GM10266 (cell line): ENCODE measurements around the gene CHST3.
"Not testable (repeated sequence)": the region's sequence is repeated elsewhere in the genome, so short reads cannot be mapped to it uniquely, and the experiment has no call there.

ENCODE experiments used
- DNase-seq: peaks from one replicate; pipeline ENCODE4 v3.0.0; 2012; ENCODE audit errors: extremely low spot score
- CTCF ChIP-seq: IDR thresholded peaks from 2 replicates; pipeline ENCODE4 v1.5.1; 2012; ENCODE audit warnings: mild to moderate bottlenecking, low read depth; ENCODE audit not compliant: control insufficient read depth, insufficient read depth; ENCODE audit errors: missing control alignments

Gene CHST3

DNA sequence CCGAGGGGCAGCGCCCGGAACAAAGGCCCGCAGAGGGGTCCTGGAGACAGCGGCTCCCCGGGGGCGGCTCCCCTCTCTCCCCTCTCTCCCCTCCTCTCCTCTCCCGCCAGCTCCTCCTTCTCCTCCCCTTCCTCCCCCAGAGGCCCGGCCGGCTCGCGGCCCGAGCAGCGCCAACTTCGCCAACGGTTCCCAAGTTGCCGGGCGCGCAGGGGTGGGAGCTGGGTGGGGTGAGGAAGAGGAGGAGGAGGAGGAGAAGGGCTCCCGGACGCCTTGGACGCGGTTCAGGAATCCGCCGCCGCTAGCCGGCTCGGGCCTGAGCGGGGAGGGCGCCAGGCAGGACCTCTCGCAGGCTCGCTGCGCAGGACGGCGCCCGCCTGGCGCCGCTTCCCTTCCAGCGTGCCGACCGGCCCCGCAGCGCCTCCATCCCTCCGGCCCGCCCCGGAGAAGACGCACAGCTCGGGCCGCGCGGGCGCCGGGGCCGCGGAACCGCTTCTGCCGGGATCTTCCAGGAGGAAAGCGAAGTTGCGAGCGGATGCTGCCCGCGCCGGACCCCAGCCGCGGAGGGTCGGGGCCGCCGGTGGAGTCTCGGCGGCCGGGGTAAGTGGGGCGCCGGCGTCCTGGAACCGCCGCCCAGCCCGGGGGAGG, at the start of gene CHST3:
Gene CHST3, plus strand, starts transcription at position 298 of the 645 bp plus-strand sequence. CDS start 41,448 bp downstream, outside the sequence.
- no peak for TF ChIP-seq CTCF
- DNase-seq: peak; percentile 58

- no peak for TF ChIP-seq CTCF
- DNase-seq: no peak
Observed at GRCh38 chr10:71916827-71917226, 47.4 kb upstream of the CHST3 start.

DNA sequence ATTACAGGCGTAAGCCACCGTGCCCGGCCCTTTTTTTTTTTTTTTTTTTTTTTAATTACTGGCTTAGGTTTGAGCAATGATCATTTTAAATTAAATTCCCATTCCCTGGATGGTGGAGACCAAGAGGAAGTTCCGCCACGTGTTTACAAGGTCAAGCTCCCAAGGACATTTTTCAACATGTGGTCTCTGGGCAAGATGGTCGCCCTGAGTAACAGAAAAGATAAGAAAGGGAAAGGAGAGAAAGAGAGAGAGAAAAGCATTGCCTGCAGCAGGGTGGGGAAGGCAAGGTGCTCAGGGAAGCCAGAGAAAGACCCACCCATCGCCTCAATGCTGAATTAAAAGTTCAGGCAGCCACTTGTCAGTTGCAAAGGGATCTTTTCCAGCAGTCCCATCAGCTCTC, 45.2 kb upstream of the CHST3 start:
- no peak for DNase-seq
- TF ChIP-seq CTCF: no peak

DNA sequence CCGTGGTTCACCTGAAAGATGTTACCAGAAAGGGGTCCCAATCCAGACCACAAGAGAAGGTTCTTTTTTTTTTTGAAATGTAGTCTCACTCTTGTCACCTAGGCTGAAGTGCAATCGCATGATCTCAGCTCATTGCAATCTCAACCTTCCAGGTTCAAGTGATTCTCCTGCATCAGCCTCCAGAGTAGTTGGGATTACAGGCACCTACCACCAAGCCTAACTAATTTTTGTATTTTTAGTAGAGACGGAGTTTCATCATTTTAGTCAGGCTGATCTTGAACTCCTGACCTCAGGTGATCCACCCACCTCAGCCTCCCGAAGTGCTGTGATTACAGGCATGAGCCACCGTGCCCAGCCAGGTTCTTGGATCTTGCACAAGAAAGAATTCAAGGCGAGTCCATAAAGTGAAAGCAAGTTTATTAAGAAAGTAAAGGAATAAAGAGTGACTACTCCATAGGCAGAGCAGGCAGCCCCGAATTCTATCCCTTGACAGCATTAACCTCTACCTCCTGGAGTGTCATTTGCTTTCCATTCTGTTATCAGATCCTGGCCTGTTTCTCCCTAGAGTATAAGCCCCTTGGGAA, 44.1 kb upstream of the CHST3 start:
- DNase-seq: not testable (repeated sequence)

- DNase-seq: no peak
- no peak for TF ChIP-seq CTCF
Observed at GRCh38 chr10:71920540-71921323, 43.5 kb upstream of the CHST3 start.

DNA sequence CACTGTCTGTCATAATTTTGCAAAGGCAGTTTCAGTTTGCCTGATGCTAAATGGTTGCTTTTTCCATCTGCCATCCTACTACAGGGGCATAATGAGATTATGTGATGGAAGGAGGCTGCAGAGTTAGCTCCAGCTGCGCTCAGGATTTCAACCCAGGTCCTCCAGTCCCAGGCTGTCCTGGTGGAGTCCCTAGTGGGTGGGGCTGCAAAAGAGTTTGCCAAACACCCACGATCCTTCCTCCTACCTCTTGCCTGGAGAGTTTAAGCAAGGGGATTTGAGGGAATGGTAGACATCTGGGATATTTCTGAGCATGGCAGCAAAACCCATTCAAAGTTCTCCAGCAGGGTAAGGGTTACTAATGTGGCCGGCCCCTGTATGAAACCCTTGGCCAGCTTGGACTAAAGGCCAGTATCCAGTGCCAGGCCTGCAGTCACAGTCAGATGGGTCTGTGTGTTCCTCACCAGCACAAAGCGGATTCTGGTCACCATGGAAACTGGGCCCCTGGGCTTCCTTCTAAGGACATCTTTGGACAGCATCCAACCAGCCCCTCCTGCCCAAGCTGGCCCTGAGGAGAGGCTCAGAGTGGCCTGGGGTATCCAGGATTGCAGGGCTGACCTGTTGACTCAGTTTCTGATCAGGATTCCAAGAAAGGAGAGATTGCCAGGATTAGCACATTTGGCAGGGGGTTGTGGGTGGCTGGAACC, 42.7 kb upstream of the CHST3 start:
- TF ChIP-seq CTCF: no peak
- no peak for DNase-seq

- TF ChIP-seq CTCF: no peak
- DNase-seq: no peak
Observed at GRCh38 chr10:71923138-71923692, 41.0 kb upstream of the CHST3 start.
